Measurements from ENCODE around the gene SCT.

DNA sequence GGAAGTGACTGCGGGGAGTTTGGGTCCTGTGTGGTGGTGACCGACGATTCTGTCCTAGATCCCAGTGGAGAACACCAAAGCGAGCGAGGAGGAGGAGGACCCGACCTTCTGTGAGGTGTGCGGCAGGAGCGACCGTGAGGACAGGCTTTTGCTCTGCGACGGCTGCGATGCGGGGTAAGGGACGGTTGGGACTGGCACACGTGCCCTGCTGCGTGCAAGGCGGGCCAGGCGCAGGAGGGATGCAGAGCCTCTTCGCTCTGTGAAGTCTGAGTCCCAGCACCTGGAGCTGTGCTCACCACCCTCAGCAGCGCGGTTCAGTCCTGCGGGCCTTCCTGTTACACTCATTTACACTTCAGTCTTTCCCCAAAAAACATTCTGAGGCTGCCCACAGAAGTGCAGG is 34.5 kb downstream of the SCT start:
- TF ChIP-seq, protein P1, sequence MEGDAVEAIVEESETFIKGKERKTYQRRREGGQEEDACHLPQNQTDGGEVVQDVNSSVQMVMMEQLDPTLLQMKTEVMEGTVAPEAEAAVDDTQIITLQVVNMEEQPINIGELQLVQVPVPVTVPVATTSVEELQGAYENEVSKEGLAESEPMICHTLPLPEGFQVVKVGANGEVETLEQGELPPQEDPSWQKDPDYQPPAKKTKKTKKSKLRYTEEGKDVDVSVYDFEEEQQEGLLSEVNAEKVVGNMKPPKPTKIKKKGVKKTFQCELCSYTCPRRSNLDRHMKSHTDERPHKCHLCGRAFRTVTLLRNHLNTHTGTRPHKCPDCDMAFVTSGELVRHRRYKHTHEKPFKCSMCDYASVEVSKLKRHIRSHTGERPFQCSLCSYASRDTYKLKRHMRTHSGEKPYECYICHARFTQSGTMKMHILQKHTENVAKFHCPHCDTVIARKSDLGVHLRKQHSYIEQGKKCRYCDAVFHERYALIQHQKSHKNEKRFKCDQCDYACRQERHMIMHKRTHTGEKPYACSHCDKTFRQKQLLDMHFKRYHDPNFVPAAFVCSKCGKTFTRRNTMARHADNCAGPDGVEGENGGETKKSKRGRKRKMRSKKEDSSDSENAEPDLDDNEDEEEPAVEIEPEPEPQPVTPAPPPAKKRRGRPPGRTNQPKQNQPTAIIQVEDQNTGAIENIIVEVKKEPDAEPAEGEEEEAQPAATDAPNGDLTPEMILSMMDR (IDR thresholded peaks at IDR 0.05) = no peak
- no peak for TF ChIP-seq POLR2A (IDR thresholded peaks at IDR 0.05)

Measured in right lobe of liver (tissue), 4 donors.